GM18867 (cell line): ENCODE measurements around the gene ANAPC4.
A peak's percentile ranks its signal among the peaks of the same experiment; 100 is the strongest.

Experiments
- ATAC-seq: cut with Tn5 transposase; IDR thresholded peaks from one replicate; pipeline ENCODE4 v1.9.1; 2021; ENCODE audit warnings: mild to moderate bottlenecking, moderate library complexity; ENCODE audit not compliant: unreplicated experiment

Gene ANAPC4

DNA sequence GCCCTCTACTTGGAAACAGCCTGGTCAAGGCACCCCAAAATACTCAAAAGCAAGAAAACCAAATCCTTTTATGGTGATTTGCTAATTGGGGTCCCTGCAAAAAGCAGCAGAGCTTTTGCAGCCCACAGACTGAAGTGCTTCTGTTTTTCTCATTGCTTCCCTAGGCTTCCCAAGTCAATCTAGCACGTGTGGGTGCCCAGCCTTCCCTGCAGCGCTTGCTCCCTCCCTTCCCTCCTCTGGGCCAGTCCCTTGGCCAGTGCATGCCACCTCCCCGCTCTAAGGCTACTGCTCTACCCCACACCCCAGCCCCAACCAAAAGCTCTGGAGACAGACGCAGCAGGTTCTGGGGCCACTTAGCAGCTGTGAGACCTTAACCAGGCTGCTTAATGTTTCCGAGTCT, 53.6 kb downstream of the ANAPC4 start:
- no peak for ATAC-seq

DNA sequence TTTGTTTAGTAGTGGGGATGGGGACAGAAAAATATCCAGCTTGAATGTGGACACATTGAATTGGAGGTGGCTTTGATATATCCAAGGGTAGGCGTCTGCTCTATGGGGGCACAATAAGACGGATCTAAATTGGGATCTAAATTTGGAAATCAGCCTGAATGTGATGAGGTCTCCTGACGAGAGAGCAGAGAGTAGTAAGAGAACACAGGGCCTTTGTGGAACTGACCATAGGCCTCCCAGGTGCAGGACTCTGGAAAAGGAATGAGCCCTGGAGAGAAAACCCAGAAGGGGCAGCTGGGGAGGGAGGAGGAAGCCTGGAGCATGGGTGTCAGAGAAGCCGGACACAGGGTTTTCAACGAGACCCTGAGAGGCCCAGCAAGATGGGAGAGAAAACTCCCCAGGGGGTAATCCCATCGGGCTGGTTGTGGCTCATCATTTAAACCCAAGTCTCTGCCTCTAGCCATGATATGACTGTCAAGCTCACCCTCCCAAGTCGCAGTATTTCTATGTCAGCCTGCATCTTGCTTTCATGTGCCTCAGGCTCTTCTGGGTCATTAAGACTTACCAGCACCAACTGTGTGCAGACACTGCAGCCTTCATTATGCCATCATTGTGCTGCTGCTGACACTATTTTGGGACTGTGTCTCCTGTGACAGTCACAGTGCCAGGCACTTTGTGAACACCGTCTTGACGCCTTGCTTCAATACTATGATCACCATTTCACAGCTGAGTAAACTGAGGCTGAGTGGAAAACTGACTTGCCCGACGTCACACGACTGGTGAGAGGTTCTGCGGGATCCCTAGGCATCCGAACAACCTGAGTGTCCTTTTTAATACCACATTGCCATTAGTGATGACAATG, 57.1 kb downstream of the ANAPC4 start:
- no peak for ATAC-seq

DNA sequence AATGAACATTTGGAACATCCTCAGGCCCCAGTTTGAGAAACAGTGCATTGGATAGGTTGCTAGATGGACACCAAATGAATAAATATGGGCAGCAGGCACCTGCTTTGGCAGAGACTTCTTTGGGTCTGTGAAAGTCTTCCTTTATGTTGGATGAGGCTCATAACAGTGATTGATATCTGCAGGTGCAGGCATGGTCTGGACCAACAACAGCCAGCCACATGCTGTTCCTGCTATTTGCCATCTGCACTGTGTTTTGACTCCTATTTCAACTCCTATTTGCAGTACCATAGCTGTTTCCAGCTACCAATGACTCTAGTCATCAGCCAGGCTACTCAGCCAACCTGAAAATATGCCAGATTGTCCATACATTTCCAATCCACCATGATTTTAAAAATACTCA, 60.9 kb downstream of the ANAPC4 start:
- ATAC-seq = no peak

DNA sequence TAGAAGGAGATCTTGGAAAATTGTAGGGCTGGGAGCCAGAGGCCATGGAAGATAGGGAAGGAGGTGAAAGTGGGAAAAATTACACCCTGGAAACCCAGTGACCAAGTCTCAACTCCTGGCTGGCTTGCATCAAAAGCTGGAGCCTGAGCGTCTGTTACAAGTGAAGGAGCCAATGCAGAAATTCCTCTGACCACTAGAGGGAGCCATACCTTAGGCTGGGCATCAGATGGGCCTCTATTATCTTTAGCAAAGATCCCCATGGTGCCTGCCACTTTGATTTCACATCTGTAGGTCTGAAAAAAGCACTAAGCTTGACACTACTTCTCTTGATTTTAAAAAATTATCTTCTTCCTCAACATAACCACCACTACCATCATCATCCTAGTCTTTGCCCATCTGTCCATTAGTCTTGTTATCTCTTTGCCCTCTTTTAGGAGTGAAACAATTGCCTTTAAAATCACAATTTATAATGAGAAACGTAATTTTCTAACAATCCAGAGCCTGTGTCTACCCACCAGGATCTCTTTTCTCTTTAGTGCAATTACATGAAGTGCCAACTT, 62.9 kb downstream of the ANAPC4 start:
- peak; percentile 91 for ATAC-seq

DNA sequence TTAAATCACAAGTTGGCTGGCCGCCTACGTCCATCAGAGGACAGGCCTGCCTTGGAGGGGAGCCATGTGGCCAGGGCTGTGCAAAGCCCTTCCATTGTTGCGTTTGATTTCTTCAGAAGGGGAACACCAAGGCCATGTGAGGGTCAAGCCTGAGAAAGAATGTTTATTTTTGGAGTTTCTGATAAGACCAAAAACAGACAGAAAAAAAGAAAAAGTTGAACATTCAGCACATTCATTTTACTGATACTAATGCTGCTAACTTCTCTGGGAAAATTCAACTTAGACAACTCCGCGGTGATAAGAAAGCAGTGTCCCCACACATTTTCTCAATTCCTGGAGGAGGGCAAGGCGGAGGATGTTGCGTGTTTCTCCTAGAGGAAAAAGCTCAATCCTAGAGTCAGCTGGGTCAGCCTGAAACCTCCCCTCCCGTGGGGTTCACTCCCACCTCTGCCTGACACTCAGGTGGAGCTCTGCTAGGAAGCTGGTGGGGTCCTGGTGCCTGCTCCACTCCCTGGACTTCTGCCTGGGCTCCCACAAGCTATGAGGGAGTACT, 63.5 kb downstream of the ANAPC4 start:
- no peak for ATAC-seq

DNA sequence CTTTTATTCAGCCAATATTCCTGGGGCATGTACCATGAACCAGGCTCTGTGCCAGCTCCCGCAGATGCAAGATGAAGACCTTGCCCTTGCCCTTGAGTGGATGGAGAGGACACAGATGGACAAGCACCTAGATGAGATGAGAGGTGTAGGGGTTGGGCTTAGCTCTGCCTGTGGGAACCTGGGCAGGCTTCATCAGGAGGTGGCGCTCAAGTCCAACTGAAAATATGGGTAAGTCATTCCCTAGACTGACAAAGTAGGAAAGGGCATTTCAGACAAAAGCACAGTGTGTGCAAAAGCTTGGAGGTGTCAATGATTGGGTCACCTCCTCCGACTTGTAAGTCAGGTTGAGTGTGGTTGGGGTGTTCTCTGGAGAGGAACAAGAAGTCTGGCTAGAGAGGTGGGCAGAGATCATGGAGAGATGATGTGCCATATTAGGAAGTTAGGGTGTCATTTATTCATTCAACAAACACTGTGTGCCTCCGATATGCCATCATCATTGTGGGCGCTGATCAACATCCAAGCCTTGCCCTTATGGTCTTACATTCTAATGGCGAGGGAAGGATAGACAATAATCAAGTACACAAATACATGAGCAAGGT, 64.6 kb downstream of the ANAPC4 start:
- no peak for ATAC-seq

DNA sequence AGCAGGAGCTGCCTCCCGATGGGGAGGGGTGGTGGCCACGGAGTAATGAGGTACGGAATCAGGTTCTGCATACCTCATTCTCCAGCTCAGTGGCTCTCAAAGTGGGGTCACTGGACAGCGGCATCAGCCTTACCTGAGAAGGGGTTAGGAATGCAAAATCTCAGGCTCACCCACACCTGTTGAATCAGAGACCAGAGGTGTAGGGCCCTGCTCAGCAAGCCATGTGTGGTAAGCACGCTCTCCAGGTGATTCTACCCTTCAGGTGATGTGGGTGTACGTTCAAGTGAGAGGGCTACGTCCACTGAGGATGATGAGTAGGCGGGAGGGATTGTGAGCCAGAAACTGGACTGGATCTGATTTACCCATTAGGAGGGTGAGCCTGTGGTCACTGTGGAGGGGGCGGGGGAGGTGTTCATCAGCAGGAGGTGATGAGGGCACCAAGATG, 65.8 kb downstream of the ANAPC4 start:
- no peak for ATAC-seq

DNA sequence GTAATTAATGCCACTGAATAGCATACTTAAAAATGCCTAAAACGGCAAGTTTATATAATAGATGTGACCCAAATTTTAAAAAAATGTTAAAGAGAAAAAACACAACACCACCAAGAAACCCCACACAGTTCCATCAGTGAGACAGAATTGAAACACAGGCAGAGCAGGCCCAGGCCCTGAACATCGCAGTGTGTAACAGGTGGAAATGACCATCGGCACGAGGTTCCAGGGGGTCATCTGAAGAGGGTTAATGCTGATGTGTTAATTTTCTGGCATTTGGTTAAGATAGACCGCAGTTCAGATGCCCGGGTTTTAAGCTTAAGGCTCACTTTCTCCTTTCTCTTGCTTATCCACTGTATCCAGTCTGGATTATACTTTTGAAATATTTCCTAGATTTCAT, 66.8 kb downstream of the ANAPC4 start:
- ATAC-seq = no peak

DNA sequence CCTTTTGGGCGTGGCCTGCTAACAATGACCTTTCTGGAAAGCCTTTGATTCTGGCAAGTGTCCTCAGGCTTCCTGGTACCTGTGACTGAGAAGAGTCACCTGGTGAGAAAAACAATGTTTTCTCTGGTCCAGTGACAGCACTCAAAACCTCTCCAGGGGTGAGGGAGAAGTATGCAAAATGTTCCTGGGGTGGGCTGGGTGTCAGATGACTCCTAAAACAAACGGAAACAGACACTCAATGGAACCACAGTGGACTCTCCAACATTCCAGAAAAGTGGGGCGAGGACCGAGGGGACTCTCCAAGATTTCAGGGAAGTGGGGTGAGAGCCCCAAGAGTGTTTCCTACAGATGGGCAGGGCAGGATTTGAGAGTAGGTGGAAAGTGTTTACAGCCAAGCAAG, 69.5 kb downstream of the ANAPC4 start:
- ATAC-seq = no peak

DNA sequence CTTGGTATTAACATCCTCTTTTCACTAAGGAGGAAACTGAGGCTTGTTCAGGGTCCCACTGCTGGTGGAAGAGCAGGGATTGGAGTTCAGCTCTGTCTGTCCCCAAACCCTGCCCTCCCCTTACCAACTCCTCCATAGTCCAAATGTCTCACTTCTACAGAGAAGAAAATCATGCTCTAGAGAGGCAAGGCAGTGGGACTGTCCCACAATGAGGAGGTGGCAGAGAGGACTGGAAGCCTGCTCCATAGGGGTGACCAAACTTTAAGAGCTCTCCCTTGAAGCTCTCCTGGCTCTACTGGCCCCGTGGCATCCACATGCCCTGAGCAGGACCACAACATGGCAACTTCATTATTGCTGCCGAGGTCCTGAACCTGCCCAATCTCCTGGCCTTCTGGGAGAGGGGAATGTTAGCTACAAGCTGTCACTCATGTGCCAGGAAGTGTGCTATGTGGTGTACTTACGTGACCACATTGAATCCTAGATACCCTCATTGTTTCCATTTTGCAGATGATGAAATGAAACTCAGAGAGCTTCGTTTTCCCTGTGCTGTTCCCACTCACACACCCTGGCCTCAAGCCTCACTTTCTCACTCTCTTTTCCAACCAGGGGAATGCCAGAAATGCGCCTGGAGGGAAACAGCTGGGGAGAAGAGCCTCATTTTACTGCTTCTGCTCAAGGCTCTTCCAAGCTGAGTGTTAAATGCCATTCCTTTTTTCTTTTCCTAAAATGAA, 71.5 kb downstream of the ANAPC4 start:
- ATAC-seq = no peak

DNA sequence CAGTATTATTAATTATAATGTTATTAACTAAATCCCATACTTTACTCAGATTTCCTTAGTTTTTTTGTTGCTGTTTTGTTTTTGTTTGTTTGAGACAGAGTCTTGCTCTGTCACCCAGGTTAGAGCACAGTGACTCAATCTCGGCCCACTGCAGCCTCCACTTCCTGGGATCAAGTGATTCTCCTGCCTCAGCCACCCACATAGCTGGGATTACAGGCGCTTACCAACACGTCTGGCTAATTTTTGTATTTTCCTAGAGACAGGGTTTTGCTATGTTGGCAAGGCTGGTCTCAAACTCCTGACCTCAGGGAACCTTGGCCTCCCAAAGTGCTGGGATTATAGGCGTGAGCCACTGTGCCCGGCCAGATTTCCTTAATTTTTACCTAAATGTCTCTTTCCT, 72.2 kb downstream of the ANAPC4 start:
- ATAC-seq = no peak

DNA sequence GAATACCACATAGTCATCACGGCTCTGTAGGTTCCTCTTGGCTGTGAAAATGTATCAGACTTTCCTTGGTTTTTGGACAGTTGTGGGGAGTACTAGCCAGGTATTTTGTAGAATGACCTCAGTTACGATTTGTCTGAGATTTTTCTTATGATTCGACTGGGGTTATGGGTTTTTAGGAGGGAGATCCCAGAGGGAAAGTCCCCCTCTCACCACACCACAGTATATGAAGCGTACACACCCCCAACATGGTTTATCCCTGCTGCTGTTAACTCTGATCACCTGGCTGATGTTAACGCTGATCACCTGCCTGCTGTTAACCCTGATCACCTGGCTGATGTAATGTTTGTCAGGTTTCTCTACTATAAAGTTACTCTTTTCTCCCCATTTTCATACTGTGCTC, 72.6 kb downstream of the ANAPC4 start:
- no peak for ATAC-seq

DNA sequence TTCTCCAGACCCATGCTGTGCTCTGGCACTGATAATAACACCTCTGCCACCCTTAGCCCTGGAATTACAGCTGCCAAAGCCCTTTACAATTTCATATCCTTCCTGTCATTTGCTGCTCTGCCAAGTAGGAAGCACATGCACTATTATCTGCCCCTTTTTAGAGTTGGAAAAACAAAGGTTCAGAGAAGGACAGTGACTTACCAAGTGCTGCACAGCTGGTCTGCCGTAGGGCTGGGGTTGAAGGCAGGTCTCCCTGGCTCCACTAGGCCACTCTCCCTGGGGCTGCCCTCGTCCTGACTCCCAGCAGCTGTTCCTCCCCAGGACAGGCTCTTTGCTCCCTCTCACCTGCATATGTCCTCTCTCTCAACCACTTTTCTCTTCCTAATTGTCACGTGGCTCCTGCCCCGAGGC, 73.4 kb downstream of the ANAPC4 start:
- ATAC-seq = no peak

DNA sequence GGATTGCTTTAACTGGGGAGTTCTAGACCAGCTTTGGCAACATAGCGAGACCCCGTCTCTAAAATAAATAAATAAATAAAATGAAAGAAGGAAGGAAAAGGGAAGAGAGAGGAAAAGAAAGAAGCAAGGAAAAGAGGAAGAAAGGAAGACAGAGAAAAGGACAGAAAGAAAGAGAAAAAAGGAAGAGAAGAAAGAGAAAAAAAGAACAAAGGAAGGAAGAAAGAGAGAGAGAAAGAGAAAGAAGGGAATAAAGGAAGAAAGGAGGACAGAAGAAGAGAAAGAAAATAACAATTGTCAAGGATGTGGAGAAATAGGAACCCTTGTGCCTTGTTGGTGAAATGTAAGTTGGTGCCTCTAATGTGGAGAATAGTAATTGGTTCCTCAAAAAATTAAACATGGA, 74.6 kb downstream of the ANAPC4 start:
- ATAC-seq = no peak

DNA sequence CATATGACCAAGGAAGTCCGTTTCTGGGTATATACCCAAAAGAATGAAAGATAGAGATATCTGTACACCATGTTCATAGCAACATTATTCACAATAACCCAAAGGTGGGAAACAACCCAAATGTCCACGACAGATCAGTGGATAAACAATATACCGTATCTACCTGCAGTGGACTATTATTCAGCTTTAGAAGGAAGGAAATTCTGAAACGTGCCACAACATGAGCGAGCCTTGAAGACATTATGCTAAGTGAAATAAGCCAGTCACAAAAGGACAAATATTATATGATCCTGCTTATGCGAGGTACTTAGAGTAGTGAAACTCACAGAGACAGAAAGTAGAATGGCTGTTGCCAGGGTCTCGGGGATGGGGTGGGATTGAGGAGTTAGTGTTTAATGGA, 75.0 kb downstream of the ANAPC4 start:
- no peak for ATAC-seq

DNA sequence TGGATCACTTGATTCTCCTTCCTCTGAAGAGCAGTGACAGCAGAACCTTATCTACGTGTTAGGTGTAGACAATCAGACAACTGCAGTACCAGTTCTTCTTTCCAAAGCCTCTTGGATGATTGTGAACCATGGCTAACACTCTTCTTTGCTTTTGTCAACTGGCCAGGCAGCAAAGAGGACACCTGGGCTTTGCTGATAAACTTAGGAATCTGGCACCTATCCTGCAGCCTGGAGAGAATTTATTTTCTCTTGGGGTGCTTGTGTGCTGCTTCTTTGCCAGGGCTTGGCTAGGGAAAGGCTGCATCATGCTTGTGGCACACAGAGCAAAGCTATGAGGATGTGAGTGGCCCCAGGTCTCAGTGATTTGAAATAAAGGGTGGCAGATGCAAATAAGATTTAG, 77.4 kb downstream of the ANAPC4 start:
- ATAC-seq = no peak

DNA sequence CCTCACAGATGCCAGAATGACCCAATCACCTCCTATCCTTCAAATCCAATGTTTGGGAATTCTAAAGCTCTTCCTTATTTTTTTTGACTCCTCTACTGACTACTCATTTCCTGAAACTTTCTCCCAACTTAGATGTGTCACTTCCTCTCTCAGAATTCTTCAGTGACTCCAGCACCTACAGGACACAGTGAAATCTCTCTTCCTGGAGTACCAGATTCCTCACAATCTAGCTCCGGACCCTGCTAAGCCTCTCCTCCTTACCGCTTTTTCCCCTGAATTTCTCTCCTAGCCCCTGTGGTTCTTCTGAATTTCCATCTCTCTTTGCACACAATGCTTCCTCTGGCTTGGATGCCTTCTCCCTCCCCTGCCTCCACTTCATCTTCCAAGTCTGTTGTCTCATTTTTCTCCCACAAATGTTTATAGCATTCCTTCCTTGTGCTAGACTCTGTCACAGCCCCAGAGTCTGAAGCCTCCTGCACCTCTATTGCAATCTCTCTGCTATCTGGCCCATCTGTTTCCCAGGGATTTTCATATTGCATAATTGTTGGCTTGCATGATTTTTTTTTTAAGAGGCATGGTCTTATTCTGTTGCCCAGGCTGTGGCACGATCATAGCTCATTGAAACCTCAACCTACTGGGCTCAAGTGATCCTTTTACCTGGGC, 80.1 kb downstream of the ANAPC4 start:
- ATAC-seq = no peak

DNA sequence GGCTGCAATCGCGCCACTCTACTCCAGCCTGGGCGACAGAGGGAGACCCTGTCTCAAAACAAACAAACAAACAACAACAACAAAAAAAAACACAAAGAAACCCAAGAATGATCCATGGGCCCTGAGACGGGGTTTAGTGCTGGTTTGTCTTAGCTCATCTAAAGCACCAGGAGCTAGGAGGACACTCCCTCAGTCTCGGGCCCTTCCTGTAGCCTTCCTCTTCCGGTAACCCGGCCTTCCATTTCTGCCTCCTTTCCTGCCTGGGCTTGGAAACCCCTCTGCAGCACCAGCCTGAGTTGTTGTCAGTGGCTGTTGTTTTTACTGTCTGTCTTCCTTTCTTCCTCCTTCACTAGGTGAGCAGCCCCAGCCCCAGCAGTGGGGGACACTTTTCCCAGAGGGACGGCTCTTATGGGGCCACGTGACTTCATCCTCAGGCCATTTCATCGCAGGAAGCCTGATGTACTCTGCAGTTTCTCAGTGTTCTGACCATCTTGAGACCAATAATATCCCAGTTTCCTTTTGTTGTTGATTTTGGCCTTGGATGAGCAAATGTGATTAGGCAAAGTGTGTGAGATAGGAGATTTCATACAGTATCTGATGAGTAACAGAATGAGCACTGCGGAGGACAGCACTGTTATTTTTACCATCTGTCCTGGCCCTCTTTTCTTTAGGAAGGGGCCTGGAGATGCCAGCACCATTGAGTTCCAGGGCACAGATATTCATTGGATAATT, 90.1 kb downstream of the ANAPC4 start:
- no peak for ATAC-seq

DNA sequence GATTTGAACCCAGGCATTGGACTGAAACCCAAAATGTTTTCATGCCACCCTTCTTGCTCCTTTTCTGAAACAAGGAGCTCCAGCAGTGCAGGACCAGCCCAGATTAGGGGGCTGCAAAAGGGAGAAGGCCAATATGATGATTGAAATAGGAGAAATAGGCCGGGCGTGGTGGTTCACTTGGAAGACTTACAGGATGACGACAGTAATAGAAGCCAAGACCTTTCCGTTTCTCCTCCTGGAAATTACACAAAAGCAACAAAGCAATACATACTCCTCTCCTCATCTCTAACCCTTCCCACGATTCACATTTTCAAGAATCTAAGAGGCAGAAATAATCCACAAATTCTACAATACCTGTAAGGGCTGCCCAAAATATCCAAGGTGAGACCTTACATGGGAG, 90.8 kb downstream of the ANAPC4 start:
- no peak for ATAC-seq
